GM04503 (cell line): Measurements from ENCODE around the gene SIGLEC7.

Experiments
- DNase-seq: peaks from one replicate; pipeline ENCODE4 v3.0.0-alpha.2; 2012; ENCODE audit warnings: low read depth

Gene SIGLEC7

GRCh38 chr19:51142119-51142518, at the start of gene SIGLEC7:
SIGLEC7 (plus strand) TSS chr19:51142301; CDS start chr19:51142370, 69 bp downstream.
- DNase-seq, result no peak

DNA sequence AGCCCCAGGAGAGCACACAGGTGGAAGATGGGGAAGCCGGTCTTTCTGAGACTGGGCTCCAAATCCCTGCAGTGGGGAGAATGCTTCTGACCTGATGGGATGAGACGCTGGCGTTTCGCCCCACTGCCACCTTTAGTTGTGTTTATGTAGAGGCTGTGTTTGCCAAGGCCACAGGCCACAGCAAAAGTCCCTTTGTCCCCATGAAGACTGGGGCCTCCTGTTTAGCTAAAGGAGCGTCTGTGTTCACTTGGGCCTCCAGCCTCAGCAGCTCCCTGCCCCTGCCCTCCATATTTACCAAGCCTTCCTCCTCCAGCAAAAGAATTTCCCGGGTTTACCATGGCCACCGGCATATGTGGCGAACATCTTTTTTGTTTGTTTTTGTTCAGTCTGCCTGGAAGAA, 49.0 kb upstream of the SIGLEC7 start:
- no peak for DNase-seq

- no peak for DNase-seq
Measured at GRCh38 chr19:51093510-51094345, 48.4 kb upstream of the SIGLEC7 start.

DNA sequence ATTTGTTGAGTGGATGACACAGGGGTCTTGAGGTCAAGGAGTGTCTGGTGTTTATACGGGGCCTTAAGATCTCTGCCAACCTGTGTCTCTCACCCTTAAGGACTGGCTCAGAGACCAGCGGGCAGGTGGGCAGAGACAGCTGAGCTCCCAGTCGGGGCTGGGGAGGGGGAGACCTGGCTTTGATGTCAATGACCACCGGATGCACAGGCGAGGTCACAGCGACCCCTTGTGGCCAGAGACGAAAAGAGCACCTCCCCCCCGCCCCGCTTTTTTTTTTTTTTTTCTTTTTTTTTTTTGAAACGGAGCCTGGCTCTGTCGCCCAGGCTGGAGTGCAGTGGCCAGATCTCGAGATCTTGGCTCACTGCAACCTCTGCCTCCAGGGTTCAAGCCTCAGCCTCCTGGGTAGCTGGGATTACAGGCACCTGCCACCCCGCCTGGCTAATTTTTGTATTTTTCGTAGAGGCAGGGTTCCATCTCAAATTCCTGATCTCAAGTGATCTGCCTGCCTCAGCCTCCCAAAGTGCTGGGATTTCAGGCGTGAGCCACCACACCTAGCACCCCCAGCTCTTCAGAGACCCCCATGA, 47.3 kb upstream of the SIGLEC7 start:
- no peak for DNase-seq

DNA sequence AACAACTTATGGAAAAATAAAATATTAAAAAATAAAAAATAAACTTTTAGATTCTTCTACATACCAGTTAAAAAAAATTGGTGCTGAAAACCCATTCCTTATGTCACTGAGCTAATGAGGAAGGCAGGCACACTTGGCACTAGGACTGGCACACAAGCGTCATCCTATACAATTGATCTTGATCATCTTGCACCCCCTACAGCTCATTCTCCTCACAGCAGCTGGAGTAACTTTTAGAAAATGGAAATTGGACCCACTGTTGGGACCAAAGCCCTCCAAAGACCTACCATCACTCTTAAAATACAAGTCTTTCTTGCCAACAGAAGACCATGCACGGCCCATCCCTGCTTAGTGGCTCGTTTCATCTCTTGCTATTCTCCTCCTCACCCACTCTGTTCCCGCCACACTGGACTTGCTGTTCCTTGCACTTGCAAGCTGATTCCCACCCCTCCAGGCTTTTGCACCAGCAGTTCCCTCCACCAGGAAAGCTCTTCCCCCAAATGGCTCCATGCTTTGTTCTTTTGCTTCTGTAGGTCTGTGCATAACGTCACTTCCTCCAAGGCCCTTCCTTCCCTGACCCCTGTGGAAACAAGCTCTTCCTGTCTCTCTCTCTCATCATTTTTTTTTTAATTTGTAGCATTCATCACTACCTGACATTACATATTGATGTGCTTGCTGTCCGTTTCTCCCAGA, 45.5 kb upstream of the SIGLEC7 start:
- no peak for DNase-seq

GRCh38 chr19:51097166-51097738, 44.8 kb upstream of the SIGLEC7 start:
- DNase-seq, result peak; percentile 7

GRCh38 chr19:51097796-51098195, 44.3 kb upstream of the SIGLEC7 start:
- no peak for DNase-seq

GRCh38 chr19:51098365-51099046, 43.6 kb upstream of the SIGLEC7 start:
- no peak for DNase-seq

DNA sequence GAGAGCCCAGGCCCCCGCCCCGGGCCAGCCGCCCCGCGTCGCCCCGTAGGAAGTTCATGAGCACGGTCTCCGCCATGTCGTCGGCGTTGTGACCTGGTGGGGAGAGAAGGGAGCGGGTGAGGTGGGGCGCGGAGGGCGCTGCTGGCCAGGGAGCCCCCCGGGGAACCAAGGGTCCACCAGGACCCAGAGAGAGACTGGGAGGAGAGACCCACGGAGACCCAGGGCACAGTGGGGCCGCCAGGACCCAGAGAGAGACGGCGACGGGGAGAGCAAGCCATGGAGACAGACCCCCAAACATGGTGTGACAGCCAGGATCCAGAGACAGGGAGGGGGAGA, 43.1 kb upstream of the SIGLEC7 start:
- no peak for DNase-seq

DNA sequence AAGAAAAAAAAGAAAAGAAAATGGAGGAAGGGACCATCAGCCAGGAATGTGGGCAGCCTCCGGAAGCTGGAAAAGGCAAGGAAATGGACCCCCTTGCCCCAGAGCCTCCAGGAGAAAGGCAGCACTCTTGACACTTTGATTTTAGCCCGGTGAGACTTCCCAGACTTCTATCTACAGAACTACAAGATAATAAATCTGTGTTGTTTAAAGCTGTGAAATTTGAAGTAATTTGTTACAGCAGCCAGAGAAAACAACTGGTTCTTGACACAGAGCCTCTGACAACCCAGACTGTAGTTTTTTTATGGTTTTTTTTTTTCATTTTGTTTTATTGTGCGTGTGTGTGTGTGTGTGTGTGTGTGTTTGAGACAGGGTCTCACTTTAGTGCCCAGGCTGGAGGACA, 41.5 kb upstream of the SIGLEC7 start:
- DNase-seq, result no peak

DNA sequence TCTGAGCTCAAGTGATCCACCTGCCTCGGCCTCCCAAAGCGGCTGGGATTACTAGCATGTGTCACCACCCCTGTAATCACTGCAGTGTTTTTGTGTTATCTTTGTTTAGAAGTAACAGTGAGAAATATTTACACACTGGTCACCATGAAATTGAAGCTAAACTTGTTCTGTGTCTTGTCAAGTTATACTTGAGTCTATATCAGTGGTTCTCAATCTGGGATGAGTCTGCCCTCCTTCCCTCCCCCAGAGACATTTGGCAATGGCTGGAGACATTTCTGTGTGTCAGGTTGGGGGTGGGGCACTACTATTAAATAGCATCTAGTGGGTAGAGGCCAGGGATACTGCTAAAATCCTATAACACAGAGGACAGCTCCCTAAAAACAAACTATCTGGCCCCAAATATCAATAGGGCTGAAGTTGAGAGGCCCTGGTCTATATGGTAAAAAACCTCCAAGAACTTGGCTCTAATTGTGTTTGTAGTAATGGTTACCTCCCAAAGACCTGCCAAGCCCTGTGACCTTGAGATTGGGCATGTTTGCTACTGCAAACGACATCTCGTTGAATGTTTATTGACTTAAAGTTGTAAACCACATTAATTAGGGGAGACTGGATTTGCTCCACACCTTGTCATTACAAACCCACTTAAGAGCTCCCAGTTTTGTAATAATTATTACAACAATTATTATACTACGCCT, 40.8 kb upstream of the SIGLEC7 start:
- no peak for DNase-seq

- DNase-seq, result no peak
Measured at GRCh38 chr19:51102991-51103390, 39.1 kb upstream of the SIGLEC7 start.

- no peak for DNase-seq
Measured at GRCh38 chr19:51103926-51104341, 38.2 kb upstream of the SIGLEC7 start.

- DNase-seq, result no peak
Measured at GRCh38 chr19:51107406-51108065, 34.6 kb upstream of the SIGLEC7 start.

- DNase-seq, result peak; percentile 95
Measured at GRCh38 chr19:51108066-51108804, 33.9 kb upstream of the SIGLEC7 start, which contains the start of gene CTU1. CTU1 (minus strand) TSS chr19:51108409; CDS start chr19:51104569, 3,840 bp downstream.

DNA sequence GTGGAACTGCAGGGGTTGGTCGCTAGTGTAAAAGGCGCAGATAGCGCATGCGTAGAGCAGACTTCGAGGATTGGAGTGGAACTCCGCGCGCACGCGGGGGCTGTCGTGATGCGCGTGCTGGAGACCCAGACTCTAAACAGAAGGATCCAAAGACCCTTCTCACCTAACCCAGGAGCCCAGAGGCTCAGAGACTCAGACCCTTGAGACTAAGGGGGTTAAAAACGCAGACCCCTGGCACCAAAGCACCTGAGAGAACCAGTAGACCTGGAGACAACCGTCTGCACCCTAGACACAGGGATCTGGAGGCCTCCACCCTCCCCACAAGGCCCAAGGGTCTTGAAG, 33.3 kb upstream of the SIGLEC7 start:
- DNase-seq, result no peak

- DNase-seq, result no peak
Measured at GRCh38 chr19:51110666-51110971, 31.5 kb upstream of the SIGLEC7 start.

DNA sequence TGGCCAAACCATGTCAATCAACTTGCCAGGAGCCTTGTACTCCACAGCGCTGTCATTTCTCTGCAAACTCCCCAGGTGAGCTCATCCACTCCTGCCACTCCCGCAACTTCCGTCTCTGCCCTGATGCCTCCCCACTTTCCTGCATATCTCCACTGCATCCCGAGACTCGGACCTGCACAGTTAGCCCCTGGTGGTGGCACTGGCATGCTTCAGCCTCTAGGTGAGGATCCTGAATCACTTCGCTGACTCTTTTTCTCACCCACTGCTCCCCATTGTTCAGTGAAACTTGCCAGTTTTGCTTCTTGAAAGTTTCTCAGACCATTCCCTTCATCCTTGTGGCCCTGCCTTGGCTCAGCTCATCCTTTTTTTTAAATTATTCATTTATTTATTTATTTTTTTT, 30.5 kb upstream of the SIGLEC7 start:
- no peak for DNase-seq

DNA sequence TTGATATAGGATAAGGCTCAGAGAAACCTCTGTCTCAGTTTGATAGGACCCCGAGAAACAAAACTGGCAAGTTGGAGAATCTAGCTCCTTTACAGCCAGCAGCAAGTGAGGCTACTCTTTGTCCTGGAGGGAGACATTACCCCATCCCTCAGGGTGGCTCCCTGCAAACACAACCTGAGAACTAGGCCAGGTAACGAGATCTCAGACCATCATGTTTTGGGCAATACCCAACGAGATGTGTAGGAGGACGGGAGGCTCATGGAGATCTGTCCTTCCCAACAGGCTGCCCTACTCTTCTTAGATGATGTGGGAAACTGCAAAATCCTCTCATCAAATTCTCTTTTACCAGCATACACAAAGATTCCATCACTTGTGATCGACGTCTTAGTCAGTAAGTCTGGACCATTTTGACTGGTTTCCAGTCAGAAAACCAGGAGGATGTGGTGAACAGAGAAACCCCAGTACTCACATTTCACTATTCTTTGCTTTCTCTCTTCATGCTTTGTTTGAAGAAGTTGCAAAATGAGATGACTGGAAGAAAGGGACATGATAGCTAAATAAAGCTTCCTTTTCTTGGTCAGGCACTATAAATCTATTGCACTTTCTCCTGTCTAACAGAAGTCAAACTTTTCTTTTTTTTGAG, 27.9 kb upstream of the SIGLEC7 start:
- no peak for DNase-seq

- DNase-seq, result no peak
Measured at GRCh38 chr19:51116736-51117286, 25.3 kb upstream of the SIGLEC7 start.
